Spleen (tissue), 7 donors: ENCODE results near the gene GP1BB.

Experiments
- CTCF ChIP-seq, 11 experiments: fragments of 200-600 bp in 7 of 11; fragments of 450-650 bp in 4 of 11; sonication (generic) in 4 of 11; IDR thresholded peaks in 8 of 11; conservative IDR thresholded peaks in 3 of 11; 1 replicate in 7 of 11; 2 replicates in 4 of 11; pipeline versions ENCODE4 v1.4.0 to v1.8.0; 2016 to 2021; ENCODE audit warnings: antibody characterized with exemption in 11 of 11, inconsistent platforms in 4 of 11, mild to moderate bottlenecking in 1 of 11
- POLR2A ChIP-seq, 3 donors: fragments of 450-650 bp; IDR thresholded peaks; one replicate each; pipeline ENCODE4 v1.5.1; 2017; ENCODE audit warnings: antibody characterized with exemption in 3 of 3, mild to moderate bottlenecking in 1 of 3
- POLR2AphosphoS5 ChIP-seq, 3 donors: sonication (generic); formaldehyde crosslinking; IDR thresholded peaks; one replicate each; pipeline ENCODE4 v1.5.1; 2017; ENCODE audit warnings: antibody characterized with exemption in 3 of 3
- donor health status: DM: no; HTN: no; CAD: no; lungs with moderate emphysema.
- donor health status: DM: no; HTN: no; CAD: no.
- donor health status: DM: no; HTN: no; CAD: no.

GRCh38 chr22:19754701-19755144, 31.4 kb downstream of the GP1BB start:
- TF ChIP-seq CTCF (IDR thresholded peaks at IDR 0.05 in 8 of 11, conservative IDR thresholded peaks at IDR 0.05 in 3 of 11) (no peak), POLR2A (IDR thresholded peaks at IDR 0.05) (no peak), POLR2AphosphoS5 (IDR thresholded peaks at IDR 0.05) (no peak)
